Muscle of arm (tissue), 12 donors: ENCODE results near the gene PUSL1. TPM values are rescaled to one million over a fixed set of nuclear protein-coding genes. Genes with fewer than 3 reads are reported as not detected.
A peak's percentile ranks its signal among the peaks of the same experiment; 100 is the strongest.

ENCODE experiments used
- DNase-seq: peaks from one replicate; pipeline ENCODE4 v3.0.0-alpha.2; 2013
- polyA plus RNA-seq, 12 donors: library from polyadenylated mRNA; unstranded; fragments of 120-200 nt; gene quantifications; one replicate each; pipeline ENCODE4 v1.2.1, GENCODE V29; 2013; ENCODE audit not compliant: insufficient read length in 12 of 12

Gene PUSL1
- polyA plus RNA-seq, 12 donors = 3.3 to 8.0 (median 5.2) TPM; not detected in 2

GRCh38 chr1:1351511-1352427, 43.4 kb downstream of the PUSL1 start:
- peak; percentile 69 for DNase-seq

- no peak for DNase-seq
Measured at GRCh38 chr1:1352786-1353388, 44.5 kb downstream of the PUSL1 start.

- no peak for DNase-seq
Measured at GRCh38 chr1:1353389-1354151, 45.2 kb downstream of the PUSL1 start.

- DNase-seq = no peak
Measured at GRCh38 chr1:1354271-1355247, 46.2 kb downstream of the PUSL1 start.

- DNase-seq = no peak
Measured at GRCh38 chr1:1355416-1355815, 47.0 kb downstream of the PUSL1 start.

- DNase-seq = no peak
Measured at GRCh38 chr1:1356166-1356795, 47.9 kb downstream of the PUSL1 start.

GRCh38 chr1:1356796-1357401, 48.5 kb downstream of the PUSL1 start:
- DNase-seq = no peak

- no peak for DNase-seq
Measured at GRCh38 chr1:1357871-1358432, 49.6 kb downstream of the PUSL1 start.

- DNase-seq = peak; percentile 92
Measured at GRCh38 chr1:1358433-1359271, 50.3 kb downstream of the PUSL1 start, which contains the start of gene MXRA8. MXRA8 (minus strand) TSS chr1:1358555; CDS start chr1:1358504, 51 bp downstream.

- DNase-seq = peak; percentile 52
Measured at GRCh38 chr1:1359308-1359663, 50.9 kb downstream of the PUSL1 start.

- peak; percentile 77 for DNase-seq
Measured at GRCh38 chr1:1359664-1360468, 51.5 kb downstream of the PUSL1 start.

- peak; percentile 69 for DNase-seq
Measured at GRCh38 chr1:1360506-1361169, 52.2 kb downstream of the PUSL1 start.

Other genes with a start within 250 kb of the PUSL1 start
- under 1 TPM in 5 of 12 donors, not detected in 7; 0.09 to 0.43 (median 0.13) TPM for gene RNF223, start 234.3 kb upstream of the PUSL1 start, polyA plus RNA-seq
- gene C1orf159, start 192.5 kb upstream of the PUSL1 start, polyA plus RNA-seq = 10 to 100 TPM in 1 of 12 donors, 1 to 10 TPM in 10, not detected in 1; 3.5 to 11.4 (median 5.6) TPM
- gene TTLL10, start 134.7 kb upstream of the PUSL1 start, polyA plus RNA-seq = under 1 TPM in 7 of 12 donors, not detected in 5; 0.10 to 0.72 (median 0.33) TPM
- 1 to 10 TPM in 9 of 12 donors, under 1 TPM in 1, not detected in 2; 0.87 to 4.2 (median 2.6) TPM for gene TNFRSF18, start 102.0 kb upstream of the PUSL1 start, polyA plus RNA-seq
- 1 to 10 TPM in 10 of 12 donors, not detected in 2; 1.1 to 2.5 (median 1.7) TPM for gene TNFRSF4, start 94.4 kb upstream of the PUSL1 start, polyA plus RNA-seq
- gene SDF4, start 76.6 kb upstream of the PUSL1 start, polyA plus RNA-seq = 100 to 1,000 TPM in 2 of 12 donors, 10 to 100 TPM in 9, not detected in 1; 71.1 to 160 (median 81.8) TPM
- gene B3GALT6, start 76.4 kb upstream of the PUSL1 start, polyA plus RNA-seq = 100 to 1,000 TPM in 1 of 12 donors, 10 to 100 TPM in 11; 12.3 to 155 (median 16.1) TPM
- 1 to 10 TPM in 10 of 12 donors, not detected in 2; 2.0 to 5.4 (median 2.4) TPM for gene C1QTNF12, start 61.9 kb upstream of the PUSL1 start, polyA plus RNA-seq
- 10 to 100 TPM in 11 of 12 donors, not detected in 1; 28.1 to 52.6 (median 37.7) TPM for gene UBE2J2, start 34.7 kb upstream of the PUSL1 start, polyA plus RNA-seq
- 10 to 100 TPM in 1 of 12 donors, 1 to 10 TPM in 10, not detected in 1; 2.4 to 10.0 (median 4.3) TPM for gene SCNN1D, start 28.2 kb upstream of the PUSL1 start, polyA plus RNA-seq
- 10 to 100 TPM in 11 of 12 donors, not detected in 1; 27.5 to 88.5 (median 36.2) TPM for gene ACAP3, start 667 bp upstream of the PUSL1 start, polyA plus RNA-seq
- 100 to 1,000 TPM in 2 of 12 donors, 10 to 100 TPM in 9, not detected in 1; 60.1 to 138 (median 75.5) TPM for gene INTS11, start 16.1 kb downstream of the PUSL1 start, polyA plus RNA-seq
- gene CPTP, start 16.2 kb downstream of the PUSL1 start, polyA plus RNA-seq = 10 to 100 TPM in 11 of 12 donors, not detected in 1; 10.5 to 22.7 (median 13.5) TPM
- gene TAS1R3, start 22.7 kb downstream of the PUSL1 start, polyA plus RNA-seq = 1 to 10 TPM in 10 of 12 donors, not detected in 2; 1.0 to 4.6 (median 2.1) TPM
- gene DVL1, start 40.8 kb downstream of the PUSL1 start, polyA plus RNA-seq = 10 to 100 TPM in 11 of 12 donors, not detected in 1; 24.2 to 54.3 (median 33.0) TPM
- 100 to 1,000 TPM in 2 of 12 donors, 10 to 100 TPM in 9, not detected in 1; 48.9 to 192 (median 66.7) TPM for gene MXRA8, start 50.0 kb downstream of the PUSL1 start, polyA plus RNA-seq
- gene AURKAIP1, start 66.6 kb downstream of the PUSL1 start, polyA plus RNA-seq = 10 to 100 TPM in 11 of 12 donors, not detected in 1; 42.4 to 71.8 (median 52.7) TPM
- 100 to 1,000 TPM in 11 of 12 donors, not detected in 1; 116 to 262 (median 151) TPM for gene CCNL2, start 90.7 kb downstream of the PUSL1 start, polyA plus RNA-seq
- gene MRPL20, start 98.7 kb downstream of the PUSL1 start, polyA plus RNA-seq = 100 to 1,000 TPM in 9 of 12 donors, 10 to 100 TPM in 2, not detected in 1; 96.9 to 118 (median 106) TPM
- gene ANKRD65, start 112.7 kb downstream of the PUSL1 start, polyA plus RNA-seq = 10 to 100 TPM in 10 of 12 donors, 1 to 10 TPM in 1, not detected in 1; 9.0 to 27.8 (median 13.8) TPM
- 100 to 1,000 TPM in 1 of 12 donors, 10 to 100 TPM in 11; 37.0 to 205 (median 46.0) TPM for gene VWA1, start 127.1 kb downstream of the PUSL1 start, polyA plus RNA-seq
- gene ATAD3C, start 141.1 kb downstream of the PUSL1 start, polyA plus RNA-seq = 1 to 10 TPM in 1 of 12 donors, under 1 TPM in 9, not detected in 2; 0.33 to 2.8 (median 0.64) TPM
- 10 to 100 TPM in 7 of 12 donors, 1 to 10 TPM in 4, not detected in 1; 5.7 to 50.0 (median 10.4) TPM for gene ATAD3B, start 163.2 kb downstream of the PUSL1 start, polyA plus RNA-seq
- gene ATAD3A, start 203.6 kb downstream of the PUSL1 start, polyA plus RNA-seq = 10 to 100 TPM in 10 of 12 donors, 1 to 10 TPM in 1, not detected in 1; 8.6 to 27.8 (median 13.4) TPM
- gene TMEM240, start 232.0 kb downstream of the PUSL1 start, polyA plus RNA-seq = 1 to 10 TPM in 10 of 12 donors, not detected in 2; 1.9 to 6.5 (median 3.5) TPM